Sigmoid colon (tissue), 4 donors: ENCODE measurements around the gene MICOS13.

Source experiments
- EP300 ChIP-seq, 4 donors: sonication (generic); formaldehyde crosslinking; IDR thresholded peaks; one replicate each; pipeline ENCODE4 v1.6.1; 2017; ENCODE audit warnings: antibody characterized with exemption in 4 of 4
- POLR2A ChIP-seq, 2 donors: fragments of 450-650 bp; IDR thresholded peaks; one replicate each; pipeline ENCODE4 v1.6.1; 2016; ENCODE audit warnings: antibody characterized with exemption in 2 of 2, mild to moderate bottlenecking in 2 of 2, moderate library complexity in 2 of 2
- TF ChIP-seq, protein P1 (sequence below), 4 experiments: fragments of 450-650 bp in 3 of 4; fragments of 200-600 bp in 1 of 4; IDR thresholded peaks; one replicate each; pipeline ENCODE4 v1.5.1; 2016 to 2019; ENCODE audit warnings: antibody characterized with exemption in 4 of 4, mild to moderate bottlenecking in 3 of 4, moderate library complexity in 2 of 4

- TF ChIP-seq, protein P1, sequence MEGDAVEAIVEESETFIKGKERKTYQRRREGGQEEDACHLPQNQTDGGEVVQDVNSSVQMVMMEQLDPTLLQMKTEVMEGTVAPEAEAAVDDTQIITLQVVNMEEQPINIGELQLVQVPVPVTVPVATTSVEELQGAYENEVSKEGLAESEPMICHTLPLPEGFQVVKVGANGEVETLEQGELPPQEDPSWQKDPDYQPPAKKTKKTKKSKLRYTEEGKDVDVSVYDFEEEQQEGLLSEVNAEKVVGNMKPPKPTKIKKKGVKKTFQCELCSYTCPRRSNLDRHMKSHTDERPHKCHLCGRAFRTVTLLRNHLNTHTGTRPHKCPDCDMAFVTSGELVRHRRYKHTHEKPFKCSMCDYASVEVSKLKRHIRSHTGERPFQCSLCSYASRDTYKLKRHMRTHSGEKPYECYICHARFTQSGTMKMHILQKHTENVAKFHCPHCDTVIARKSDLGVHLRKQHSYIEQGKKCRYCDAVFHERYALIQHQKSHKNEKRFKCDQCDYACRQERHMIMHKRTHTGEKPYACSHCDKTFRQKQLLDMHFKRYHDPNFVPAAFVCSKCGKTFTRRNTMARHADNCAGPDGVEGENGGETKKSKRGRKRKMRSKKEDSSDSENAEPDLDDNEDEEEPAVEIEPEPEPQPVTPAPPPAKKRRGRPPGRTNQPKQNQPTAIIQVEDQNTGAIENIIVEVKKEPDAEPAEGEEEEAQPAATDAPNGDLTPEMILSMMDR (IDR thresholded peaks at IDR 0.05), result no peak
- TF ChIP-seq POLR2A (IDR thresholded peaks at IDR 0.05) (no peak), EP300 (IDR thresholded peaks at IDR 0.05) (no peak)
Observed at GRCh38 chr19:5628461-5628860, 51.9 kb downstream of the MICOS13 start.
